Ovary (tissue), 3 donors: Measurements from ENCODE around the gene SPDEF.

Source experiments
- CTCF ChIP-seq, 3 donors: fragments of 450-650 bp in 2 of 3; fragments of 200-600 bp in 1 of 3; IDR thresholded peaks; one replicate each; pipeline versions ENCODE4 v1.5.1 to v1.8.0; 2016 to 2022; ENCODE audit warnings: antibody characterized with exemption in 3 of 3, mild to moderate bottlenecking in 1 of 3
- POLR2A ChIP-seq: fragments of 450-650 bp; IDR thresholded peaks from one replicate; pipeline ENCODE4 v1.6.1; 2017; ENCODE audit warnings: antibody characterized with exemption, mild to moderate bottlenecking, moderate library complexity
- donor health status: DM: no; HTN: no; CAD: no.

- TF ChIP-seq POLR2A (no peak), CTCF (IDR thresholded peaks at IDR 0.05) (no peak)
Measured at GRCh38 chr6:34509782-34510181, 46.3 kb downstream of the SPDEF start.
